ENCODE results near the gene BTBD3. TPM values are rescaled to one million over a fixed set of nuclear protein-coding genes. Genes with fewer than 3 reads are reported as not detected.

Gene BTBD3
- total RNA-seq, 1 experiment from 2014 or later, result 21.8 TPM

DNA sequence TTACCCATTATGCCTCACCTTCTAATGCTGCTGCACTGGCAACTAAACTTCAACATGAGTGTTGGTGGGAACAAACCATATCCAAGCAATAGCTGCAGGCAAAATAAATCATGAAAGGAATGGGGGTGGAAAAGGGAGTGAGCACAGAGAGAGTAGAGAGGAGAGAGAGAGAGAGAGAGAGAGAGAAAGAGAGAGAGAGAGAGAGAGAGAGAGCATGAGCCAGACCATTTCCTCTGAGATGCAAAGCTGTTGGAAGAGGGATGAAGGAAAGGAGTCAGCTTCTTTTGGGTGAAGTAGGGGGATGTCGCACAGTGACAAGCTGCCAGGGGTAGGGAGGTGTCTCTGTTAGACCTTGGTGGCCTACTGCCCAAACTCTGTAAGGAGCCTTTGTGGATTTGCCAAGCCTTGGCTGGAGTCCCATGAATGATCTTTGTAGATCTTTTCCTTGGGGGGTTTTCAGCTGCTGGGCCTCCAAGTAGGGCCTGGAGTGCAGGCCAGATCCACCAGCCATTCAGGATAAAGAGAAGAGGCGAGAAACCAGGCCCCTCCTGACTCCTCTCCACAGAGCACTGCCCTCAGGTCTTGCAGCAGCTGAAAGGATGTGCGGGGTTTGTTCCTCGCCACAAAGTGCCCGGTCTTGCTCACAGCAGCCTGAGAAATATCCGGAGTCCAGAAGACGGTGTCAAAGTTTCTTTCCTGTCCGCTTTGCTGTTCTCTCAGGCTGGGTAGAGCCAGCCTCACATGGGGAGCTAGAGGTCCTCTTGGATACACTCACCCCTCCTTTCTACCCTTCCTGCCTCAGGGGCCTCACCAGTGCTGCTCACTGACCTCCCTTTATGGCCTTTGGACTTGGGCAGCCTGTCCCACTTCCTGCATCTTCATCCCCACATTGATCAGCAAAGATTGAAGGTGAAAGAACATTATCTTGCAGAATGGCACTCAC is 17.8 kb downstream of the BTBD3 start:
- intact Hi-C loops (cut with micrococcal nuclease), result no loop called here
- no peak overlapping the region for H3K4me3 Mint-ChIP-seq (ENCODE audit: unreplicated experiment)
- no peaks in the 10 kb centered on the region for H3K36me3 Mint-ChIP-seq (ENCODE audit: insufficient read depth, unreplicated experiment)
- H3K27ac Mint-ChIP-seq (ENCODE audit: low read depth, unreplicated experiment), result no peak overlapping the region
- DNase-seq (ENCODE audit: unreplicated experiment), result no peak
- no peaks in the 10 kb centered on the region for H3K9me3 Mint-ChIP-seq (ENCODE audit: unreplicated experiment)
- no TSS peak for BruUV-seq (replicated peaks)
- H3K27me3 Mint-ChIP-seq (ENCODE audit: insufficient read depth, unreplicated experiment), result no peaks in the 10 kb centered on the region
- TF ChIP-seq, protein P1, sequence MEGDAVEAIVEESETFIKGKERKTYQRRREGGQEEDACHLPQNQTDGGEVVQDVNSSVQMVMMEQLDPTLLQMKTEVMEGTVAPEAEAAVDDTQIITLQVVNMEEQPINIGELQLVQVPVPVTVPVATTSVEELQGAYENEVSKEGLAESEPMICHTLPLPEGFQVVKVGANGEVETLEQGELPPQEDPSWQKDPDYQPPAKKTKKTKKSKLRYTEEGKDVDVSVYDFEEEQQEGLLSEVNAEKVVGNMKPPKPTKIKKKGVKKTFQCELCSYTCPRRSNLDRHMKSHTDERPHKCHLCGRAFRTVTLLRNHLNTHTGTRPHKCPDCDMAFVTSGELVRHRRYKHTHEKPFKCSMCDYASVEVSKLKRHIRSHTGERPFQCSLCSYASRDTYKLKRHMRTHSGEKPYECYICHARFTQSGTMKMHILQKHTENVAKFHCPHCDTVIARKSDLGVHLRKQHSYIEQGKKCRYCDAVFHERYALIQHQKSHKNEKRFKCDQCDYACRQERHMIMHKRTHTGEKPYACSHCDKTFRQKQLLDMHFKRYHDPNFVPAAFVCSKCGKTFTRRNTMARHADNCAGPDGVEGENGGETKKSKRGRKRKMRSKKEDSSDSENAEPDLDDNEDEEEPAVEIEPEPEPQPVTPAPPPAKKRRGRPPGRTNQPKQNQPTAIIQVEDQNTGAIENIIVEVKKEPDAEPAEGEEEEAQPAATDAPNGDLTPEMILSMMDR (IDR thresholded peaks at IDR 0.05; ENCODE audit: unreplicated experiment), result no peak
- POLR2A ChIA-PET, result interaction anchor here (0.6 to 0.7 kb wide), 2 partner anchors 13 to 374 kb away, joined by 3 read pairs; no protein-coding TSS in a partner anchor
- no peaks in the 10 kb centered on the region for H3K4me1 Mint-ChIP-seq (ENCODE audit: insufficient read depth, unreplicated experiment)
- CTCF ChIA-PET, result interaction anchor here (1.0 to 1.3 kb wide), 2 partner anchors 71 to 548 kb away, joined by 3 read pairs; no protein-coding TSS in a partner anchor

DNA sequence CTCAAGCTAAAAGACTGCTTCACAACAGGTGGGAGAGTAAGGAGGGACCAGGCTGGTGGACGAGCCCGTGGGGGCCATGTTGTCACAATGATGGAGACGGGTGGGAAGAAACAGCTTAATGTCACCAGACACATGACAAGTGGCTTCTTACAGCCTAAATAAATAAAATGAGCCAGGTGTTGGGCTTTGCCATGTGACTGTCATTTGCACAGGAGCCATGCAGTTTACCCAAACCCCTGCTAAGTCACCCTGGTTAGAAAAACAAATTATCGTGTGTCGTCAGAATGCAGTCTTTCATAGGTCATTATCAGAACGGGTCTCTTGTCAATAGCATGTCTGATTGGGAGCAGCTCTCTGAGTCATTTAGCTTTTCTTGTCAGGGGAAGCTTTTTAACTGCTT is 18.5 kb downstream of the BTBD3 start:
- Mint-ChIP-seq H3K9me3 (ENCODE audit: unreplicated experiment) (no peaks in the 10 kb centered on the region), H3K36me3 (ENCODE audit: insufficient read depth, unreplicated experiment) (no peaks in the 10 kb centered on the region), H3K27me3 (ENCODE audit: insufficient read depth, unreplicated experiment) (no peaks in the 10 kb centered on the region), H3K4me1 (ENCODE audit: insufficient read depth, unreplicated experiment) (no peaks in the 10 kb centered on the region), H3K27ac (ENCODE audit: low read depth, unreplicated experiment) (no peak overlapping the region), H3K4me3 (ENCODE audit: unreplicated experiment) (no peak overlapping the region)
- BruUV-seq (replicated peaks), result no TSS peak
- ChIA-PET POLR2A (no interaction called here), CTCF (interaction anchor here (1.0 to 1.3 kb wide), 2 partner anchors 71 to 547 kb away, joined by 3 read pairs; no protein-coding TSS in a partner anchor)
- TF ChIP-seq, protein P1 (IDR thresholded peaks at IDR 0.05; ENCODE audit: unreplicated experiment), result no peak
- no peak for DNase-seq (ENCODE audit: unreplicated experiment)
- intact Hi-C loops (cut with micrococcal nuclease), result no loop called here

DNA sequence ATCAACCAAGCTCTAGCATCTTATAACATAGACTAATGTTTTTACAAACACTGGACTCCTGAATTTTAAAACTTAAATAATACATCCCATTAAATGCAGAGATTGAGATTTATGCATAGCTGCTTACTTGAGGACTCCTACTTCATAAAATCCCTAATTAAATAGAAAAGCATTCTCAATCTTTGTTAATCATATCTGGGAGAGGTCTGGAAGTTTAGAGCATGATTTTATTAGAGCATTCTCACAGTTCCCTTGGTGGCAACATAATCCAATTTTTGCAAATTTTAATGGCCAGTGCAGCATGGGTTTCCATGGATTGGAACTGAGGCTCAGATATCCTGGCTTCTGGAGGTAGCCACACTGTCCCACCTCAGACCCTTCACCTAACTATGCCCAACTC is 19.5 kb downstream of the BTBD3 start:
- Mint-ChIP-seq H3K4me3 (ENCODE audit: unreplicated experiment) (no peak overlapping the region), H3K4me1 (ENCODE audit: insufficient read depth, unreplicated experiment) (no peaks in the 10 kb centered on the region), H3K27ac (ENCODE audit: low read depth, unreplicated experiment) (no peak overlapping the region), H3K27me3 (ENCODE audit: insufficient read depth, unreplicated experiment) (no peaks in the 10 kb centered on the region), H3K9me3 (ENCODE audit: unreplicated experiment) (no peaks in the 10 kb centered on the region), H3K36me3 (ENCODE audit: insufficient read depth, unreplicated experiment) (no peaks in the 10 kb centered on the region)
- CTCF ChIA-PET, result interaction anchor here (0.7 to 1.0 kb wide), 2 partner anchors 78 to 306 kb away, joined by 3 read pairs; no protein-coding TSS in a partner anchor
- intact Hi-C loops (cut with micrococcal nuclease), result no loop called here
- no peak for DNase-seq (ENCODE audit: unreplicated experiment)
- TF ChIP-seq, protein P1 (IDR thresholded peaks at IDR 0.05; ENCODE audit: unreplicated experiment), result no peak
- no TSS peak for BruUV-seq (replicated peaks)
- POLR2A ChIA-PET, result interaction anchor here (0.8 to 1.1 kb wide), 2 partner anchors 11 to 14 kb away, joined by 3 to 4 read pairs; no protein-coding TSS in a partner anchor

DNA sequence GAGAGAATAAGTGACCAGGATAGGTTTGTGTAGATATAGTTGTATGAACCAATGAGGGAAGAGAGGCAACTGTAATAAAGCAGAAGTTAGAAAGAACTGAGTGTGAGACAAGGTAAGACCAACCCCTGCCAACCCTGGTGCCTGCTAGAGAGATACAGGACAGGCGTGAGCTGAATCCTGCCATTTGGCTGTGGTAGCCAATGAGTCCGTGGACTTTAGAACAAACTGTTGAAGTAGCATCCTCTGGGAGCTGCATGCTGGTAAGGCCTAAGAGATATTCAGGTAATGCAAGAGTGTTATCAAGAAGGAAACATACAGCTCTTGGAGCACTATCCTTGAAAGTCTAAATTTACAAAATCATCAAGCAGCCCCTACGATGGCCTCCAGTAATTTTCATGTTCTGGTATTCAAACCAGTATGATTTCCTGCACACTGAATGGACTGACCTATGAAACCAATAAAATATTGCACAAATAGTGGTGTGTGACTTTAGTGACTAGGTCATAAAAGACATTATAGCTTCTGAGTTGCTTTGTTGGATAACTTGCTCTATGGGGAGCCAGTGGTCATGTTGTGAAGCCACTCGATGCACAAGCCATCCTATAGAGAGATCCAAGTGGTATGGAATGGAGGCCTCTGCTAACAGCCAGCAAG is 24.0 kb downstream of the BTBD3 start:
- Mint-ChIP-seq H3K27me3 (ENCODE audit: insufficient read depth, unreplicated experiment) (no peaks in the 10 kb centered on the region), H3K27ac (ENCODE audit: low read depth, unreplicated experiment) (no peak overlapping the region), H3K4me1 (ENCODE audit: insufficient read depth, unreplicated experiment) (no peaks in the 10 kb centered on the region), H3K36me3 (ENCODE audit: insufficient read depth, unreplicated experiment) (no peaks in the 10 kb centered on the region), H3K4me3 (ENCODE audit: unreplicated experiment) (no peak overlapping the region), H3K9me3 (ENCODE audit: unreplicated experiment) (no peaks in the 10 kb centered on the region)
- DNase-seq (ENCODE audit: unreplicated experiment), result no peak
- CTCF ChIA-PET, result interaction anchor here (0.5 to 1.1 kb wide), 3 partner anchors 15 to 69 kb away, joined by 3 read pairs; no protein-coding TSS in a partner anchor
- BruUV-seq (replicated peaks), result no TSS peak
- POLR2A ChIA-PET, result no interaction called here
- TF ChIP-seq, protein P1 (IDR thresholded peaks at IDR 0.05; ENCODE audit: unreplicated experiment), result no peak
- intact Hi-C loops (cut with micrococcal nuclease), result no loop called here
